Measurements from ENCODE around the gene HGD. TPM values are rescaled to one million over a fixed set of nuclear protein-coding genes. Genes with fewer than 3 reads are reported as not detected.
A peak's percentile ranks its signal among the peaks of the same experiment; 100 is the strongest.

Gene HGD
- total and polyA plus RNA-seq, 10 of the 15 experiments (the other 5 are each of a cell fraction or from before 2014, with no cell fraction given), result 0.18 to 0.81 (median 0.40) TPM; not detected in 6

GRCh38 chr3:120595788-120596115 lies 86.3 kb downstream of the HGD start:
- Histone ChIP-seq H3K9me3 (replicated peaks; ENCODE audit: control insufficient read depth, insufficient read depth, low read length) (no peaks in the 10 kb centered on the region), H3K4me2 (ENCODE audit: control insufficient read depth, insufficient read depth) (peak overlapping the region; percentile 88), H3K4me1 (ENCODE audit: control insufficient read depth, insufficient read depth, low read length) (no peaks in the 10 kb centered on the region; the same call in 1 of the 2 replicates), H3K27ac (ENCODE audit: control insufficient read depth, insufficient read depth) (no peak overlapping the region), H4K20me1 (ENCODE audit: control insufficient read depth, insufficient read depth) (no peaks in the 10 kb centered on the region; the same call in 1 of the 2 replicates), H3K36me3 (ENCODE audit: control insufficient read depth in 2 of 2, insufficient read depth in 2 of 2, low read length in 1 of 2) (peaks cover 0 to 8% of the 10 kb centered on the region in 2 experiments; a peak in 3 of 4 replicates), H3K9ac (ENCODE audit: control insufficient read depth, insufficient read depth, low read length) (peak overlapping the region; percentile 93), H3K79me2 (ENCODE audit: control insufficient read depth, insufficient read depth, low read length) (peaks cover 38% of the 10 kb centered on the region), H2AFZ (ENCODE audit: control insufficient read depth, low read depth, low read length) (peak overlapping the region; percentile 98), H3K4me3 (peak overlapping the region; percentile 69), H3K27me3 (replicated peaks in 1 of 2; ENCODE audit: control insufficient read depth in 2 of 2, insufficient read depth in 2 of 2, low read length in 1 of 2) (no peaks in the 10 kb centered on the region)
- BruUV-seq (replicated peaks), result no TSS peak
- SMC1A ChIA-PET (ENCODE audit: uncharacterized antibody, unreplicated experiment), result interaction anchor here (0.7 to 5.4 kb wide), 17 partner anchors 9 to 198 kb away, joined by 3 to 32 read pairs (median 10); partner anchors contain the start of genes GTF2E1 and RABL3
- POLR2A ChIA-PET, result interaction anchor here (0.6 to 4.3 kb wide), 15 partner anchors 9 to 501 kb away, joined by 3 to 23 read pairs (median 3); partner anchors contain the start of genes GTF2E1, LRRC58 and RABL3
- in situ Hi-C loops (cut with MboI), result loop anchor here (10.0 kb wide), 1 partner anchor 199 kb away; no protein-coding TSS in a partner anchor
- DNase-seq (ENCODE audit: low read depth, low spot score), result no peak
- CTCF ChIA-PET, result interaction anchor here (0.7 to 4.0 kb wide), 19 partner anchors 9 to 198 kb away, joined by 3 to 23 read pairs (median 3); no protein-coding TSS in a partner anchor
- no peak for ATAC-seq
- peak; percentile 35 for FAIRE-seq
- RAD21 ChIA-PET (ENCODE audit: unreplicated experiment), result interaction anchor here (0.8 to 2.9 kb wide), 22 partner anchors 10 to 500 kb away, joined by 3 to 15 read pairs (median 5); partner anchors contain the start of genes GTF2E1 and RABL3
- WGBS (ENCODE audit: insufficient coverage, insufficient replicate concordance, low lambda C conversion rate, missing lambda C conversion rate), result 0% methylated on average over 4 of the region's 4 CpGs
- intact Hi-C loops (cut with micrococcal nuclease; ENCODE audit: unreplicated experiment), result loop anchor here (2.0 to 10.0 kb wide), 3 partner anchors 92 to 189 kb away; partner anchors contain the start of genes GTF2E1 and RABL3
- no peak for TF ChIP-seq ZNF622 (IDR thresholded peaks at IDR 0.05)
- no peak for TF ChIP-seq HCFC1 (IDR thresholded peaks at IDR 0.05; ENCODE audit: low read length)
- no peak for TF ChIP-seq ZNF384 (IDR thresholded peaks at IDR 0.05; ENCODE audit: borderline replicate concordance, low read depth, low read length)
- 0 out of 2 replicates have a peak, but pooled peaks have one; percentile 22 for TF ChIP-seq STAT1 (conservative IDR thresholded peaks at IDR 0.05)
- 0 out of 2 replicates have a peak, but pooled peaks have one; percentile 2 for TF ChIP-seq MLLT1 (IDR thresholded peaks at IDR 0.05)
- TF ChIP-seq YBX1 (IDR thresholded peaks at IDR 0.05), result no peak
- no peak for TF ChIP-seq FOS (IDR thresholded peaks at IDR 0.05; ENCODE audit: borderline replicate concordance, extremely low read depth, insufficient read length)
- no peak for TF ChIP-seq PKNOX1 (IDR thresholded peaks at IDR 0.05)
- no peak for TF ChIP-seq SKIL (IDR thresholded peaks at IDR 0.05; ENCODE audit: low read depth, poor library complexity, severe bottlenecking)
- TF ChIP-seq SMARCA5 (IDR thresholded peaks at IDR 0.05), result peak; percentile 84
- TF ChIP-seq ZNF217 (IDR thresholded peaks at IDR 0.05), result peak; percentile 66
- TF ChIP-seq CBX3 (IDR thresholded peaks at IDR 0.05; ENCODE audit: borderline replicate concordance, low read depth), result no peak
- TF ChIP-seq ZNF592 (IDR thresholded peaks at IDR 0.05), result no peak
- TF ChIP-seq NR2C1 (IDR thresholded peaks at IDR 0.05), result no peak
- TF ChIP-seq EGR1 (IDR thresholded peaks at IDR 0.05; ENCODE audit: borderline replicate concordance in 1 of 2, low read depth in 2 of 2, low read length in 2 of 2), result no peak

Measured in GM12878 (cell line).